Keratinocyte (primary cell): ENCODE data around the gene NAALADL2. TPM values are rescaled to one million over a fixed set of nuclear protein-coding genes. Genes with fewer than 3 reads are reported as not detected.

ENCODE experiments used
- DNase-seq: peaks from one replicate; pipeline ENCODE4 v3.0.0-alpha.2; 2011; ENCODE audit warnings: low read depth, missing footprints, low spot score
- FAIRE-seq: peaks from 2 replicates; lab custom pipeline; 2011; peaks lifted over from hg19 to GRCh38; lab: Jason Lieb, UNC
- H2AFZ ChIP-seq: 2 replicates; pipeline ENCODE4 v1.6.0; 2012; ENCODE audit warnings: low read length, control low read depth, inconsistent platforms; ENCODE audit not compliant: control insufficient read depth
- H3K27ac ChIP-seq: 2 replicates; pipeline ENCODE4 v1.5.1; 2011; ENCODE audit warnings: low read length; ENCODE audit not compliant: control insufficient read depth, insufficient read depth
- H3K27me3 ChIP-seq: 3 replicates; pipeline ENCODE4 v1.6.0; 2011; ENCODE audit warnings: low read length; ENCODE audit not compliant: control insufficient read depth, insufficient read depth; ENCODE audit errors: extremely low read depth
- H3K36me3 ChIP-seq, 2 experiments: 2 replicates in 1 of 2; 3 replicates in 1 of 2; pipeline ENCODE4 v1.5.1; 2011; ENCODE audit warnings: low read length in 2 of 2, mild to moderate bottlenecking in 1 of 2; ENCODE audit not compliant: control insufficient read depth in 2 of 2, insufficient read depth in 2 of 2; ENCODE audit errors: extremely low read depth in 1 of 2
- H3K4me1 ChIP-seq: 3 replicates; pipeline ENCODE4 v1.5.1; 2011; ENCODE audit warnings: low read length; ENCODE audit not compliant: control insufficient read depth, insufficient read depth; ENCODE audit errors: extremely low read depth
- H3K4me2 ChIP-seq: 3 replicates; pipeline ENCODE4 v1.6.0; 2011; ENCODE audit warnings: low read depth, low read length; ENCODE audit not compliant: control insufficient read depth, insufficient read depth; ENCODE audit errors: extremely low read depth
- H3K4me3 ChIP-seq, 3 experiments: fragments of 200-600 bp in 1 of 3; sonication (generic) in 1 of 3; 2 replicates in 2 of 3; 3 replicates in 1 of 3; pipeline ENCODE4 v1.5.1; 2011 to 2016; ENCODE audit warnings: low read length in 3 of 3, mild to moderate bottlenecking in 3 of 3, control low read depth in 2 of 3, inconsistent platforms in 1 of 3, low read depth in 1 of 3, mixed read lengths in 1 of 3, mixed run types in 1 of 3, moderate library complexity in 1 of 3; ENCODE audit not compliant: control insufficient read depth in 2 of 3, insufficient read depth in 2 of 3; ENCODE audit errors: extremely low read depth in 1 of 3
- H3K79me2 ChIP-seq: 2 replicates; pipeline ENCODE4 v1.6.0; 2012; ENCODE audit warnings: low read length; ENCODE audit not compliant: control insufficient read depth, insufficient read depth
- H3K9ac ChIP-seq: 3 replicates; pipeline ENCODE4 v1.6.0; 2011; ENCODE audit warnings: low read length; ENCODE audit not compliant: control insufficient read depth, insufficient read depth; ENCODE audit errors: extremely low read depth
- H3K9me1 ChIP-seq: 3 replicates; pipeline ENCODE4 v1.6.0; 2011; ENCODE audit warnings: low read length; ENCODE audit not compliant: control insufficient read depth, insufficient read depth; ENCODE audit errors: extremely low read depth
- H3K9me3 ChIP-seq: 2 replicates; pipeline ENCODE4 v1.5.1; 2012; ENCODE audit warnings: low read depth, low read length; ENCODE audit not compliant: control insufficient read depth
- H4K20me1 ChIP-seq: 3 replicates; pipeline ENCODE4 v1.6.0; 2011; ENCODE audit warnings: low read length; ENCODE audit not compliant: control insufficient read depth, insufficient read depth; ENCODE audit errors: extremely low read depth
- CTCF ChIP-seq, 3 experiments: IDR thresholded peaks in 1 of 3; conservative IDR thresholded peaks in 1 of 3; optimal IDR thresholded peaks in 1 of 3; 2 replicates in 2 of 3; 3 replicates in 1 of 3; pipeline versions ENCODE3 to v1.5.1; 2011; ENCODE audit warnings: low read length in 3 of 3, mild to moderate bottlenecking in 3 of 3, moderate library complexity in 2 of 3, control low read depth in 1 of 3, inconsistent platforms in 1 of 3; ENCODE audit not compliant: insufficient read depth in 2 of 3; ENCODE audit errors: extremely low read depth in 1 of 3
- EZH2 ChIP-seq: IDR thresholded peaks from one replicate; pipeline ENCODE4 v1.6.1; 2012; ENCODE audit warnings: inconsistent platforms, mild to moderate bottlenecking, low read length, moderate library complexity
- dilution Hi-C: fragments of 300-500 bp; cut with MboI; formaldehyde crosslinking; loops from one replicate; pipeline ENCODE4 v1.7.0; 2020; ENCODE audit warnings: low sequenced_read_pairs; ENCODE audit not compliant: extremely low pct_ligation_motif_present
- polyA plus RNA-seq, 5 experiments: library from polyadenylated mRNA; depleted of rRNA in 3 of 5; stranded (reverse) in 3 of 5; stranded (forward) in 1 of 5; unstranded in 1 of 5; fragments of >200 nt; gene quantifications; 1 replicate in 1 of 5; 2 replicates in 3 of 5; 3 replicates in 1 of 5; pipeline versions ENCODE4 v1.2.1 to v1.2.3, GENCODE V29; 2011 to 2012; ENCODE audit warnings: missing spikeins in 2 of 5, low read depth in 1 of 5, low replicate concordance in 1 of 5

The NAALADL2 gene
- polyA plus RNA-seq, 1 donor (not counting 4 experiments of a cell fraction or from before 2014, with no cell fraction given), result 0.75 TPM

- TF ChIP-seq CTCF (optimal IDR thresholded peaks at IDR 0.05 in 1 of 3, IDR thresholded peaks at IDR 0.05 in 1 of 3, conservative IDR thresholded peaks at IDR 0.05 in 1 of 3; ENCODE audit: extremely low read depth in 1 of 3, insufficient read depth in 2 of 3, low read length in 3 of 3), result no peak
- no peak for TF ChIP-seq EZH2
Measured at GRCh38 chr3:175005881-175006280, 146.7 kb downstream of the NAALADL2 start.

GRCh38 chr3:175007306-175007705 lies 148.2 kb downstream of the NAALADL2 start:
- H3K79me2 ChIP-seq, result no peaks in the 10 kb centered on the region
- dilution Hi-C loops, result no loop called here
- H3K36me3 ChIP-seq, result no peaks in the 10 kb centered on the region
- TF ChIP-seq EZH2, result no peak
- TF ChIP-seq CTCF (optimal IDR thresholded peaks at IDR 0.05 in 1 of 3, IDR thresholded peaks at IDR 0.05 in 1 of 3, conservative IDR thresholded peaks at IDR 0.05 in 1 of 3; ENCODE audit: extremely low read depth in 1 of 3, insufficient read depth in 2 of 3, low read length in 3 of 3), result no peak
- DNase-seq, result no peak
- no peaks in the 10 kb centered on the region for H3K9me1 ChIP-seq
- H3K4me2 ChIP-seq, result no peak overlapping the region
- H3K9me3 ChIP-seq, result no peaks in the 10 kb centered on the region
- H3K4me1 ChIP-seq, result no peaks in the 10 kb centered on the region
- H3K27ac ChIP-seq, result no peak overlapping the region
- no peak overlapping the region for H3K9ac ChIP-seq
- FAIRE-seq, result no peak
- H4K20me1 ChIP-seq, result no peaks in the 10 kb centered on the region
- no peaks in the 10 kb centered on the region for H3K27me3 ChIP-seq
- H2AFZ ChIP-seq, result no peak overlapping the region
- no peak overlapping the region for H3K4me3 ChIP-seq

More at GRCh38 chr3:175005881-175006280, 146.7 kb downstream of the NAALADL2 start:
- Histone ChIP-seq H3K9me3 (no peaks in the 10 kb centered on the region), H3K9ac (no peak overlapping the region), H3K4me1 (no peaks in the 10 kb centered on the region), H3K36me3 (no peaks in the 10 kb centered on the region), H3K27me3 (no peaks in the 10 kb centered on the region), H3K4me2 (no peak overlapping the region), H3K4me3 (no peak overlapping the region), H3K9me1 (no peaks in the 10 kb centered on the region), H3K27ac (no peak overlapping the region), H3K79me2 (no peaks in the 10 kb centered on the region), H2AFZ (no peak overlapping the region), H4K20me1 (no peaks in the 10 kb centered on the region)
- dilution Hi-C loops, result no loop called here
- FAIRE-seq (peak; percentile 43), DNase-seq (no peak)
